DMS 273 (cell line): ENCODE data around the gene SF3A2.
"Not testable (repeated sequence)": the region's sequence is repeated elsewhere in the genome, so short reads cannot be mapped to it uniquely, and the experiment has no call there.

Experiments used
- DNase-seq: peaks from one replicate; lab custom pipeline; 2025; ENCODE audit not compliant: unreplicated experiment; lab: John Stamatoyannopoulos, UW

The SF3A2 gene

DNA sequence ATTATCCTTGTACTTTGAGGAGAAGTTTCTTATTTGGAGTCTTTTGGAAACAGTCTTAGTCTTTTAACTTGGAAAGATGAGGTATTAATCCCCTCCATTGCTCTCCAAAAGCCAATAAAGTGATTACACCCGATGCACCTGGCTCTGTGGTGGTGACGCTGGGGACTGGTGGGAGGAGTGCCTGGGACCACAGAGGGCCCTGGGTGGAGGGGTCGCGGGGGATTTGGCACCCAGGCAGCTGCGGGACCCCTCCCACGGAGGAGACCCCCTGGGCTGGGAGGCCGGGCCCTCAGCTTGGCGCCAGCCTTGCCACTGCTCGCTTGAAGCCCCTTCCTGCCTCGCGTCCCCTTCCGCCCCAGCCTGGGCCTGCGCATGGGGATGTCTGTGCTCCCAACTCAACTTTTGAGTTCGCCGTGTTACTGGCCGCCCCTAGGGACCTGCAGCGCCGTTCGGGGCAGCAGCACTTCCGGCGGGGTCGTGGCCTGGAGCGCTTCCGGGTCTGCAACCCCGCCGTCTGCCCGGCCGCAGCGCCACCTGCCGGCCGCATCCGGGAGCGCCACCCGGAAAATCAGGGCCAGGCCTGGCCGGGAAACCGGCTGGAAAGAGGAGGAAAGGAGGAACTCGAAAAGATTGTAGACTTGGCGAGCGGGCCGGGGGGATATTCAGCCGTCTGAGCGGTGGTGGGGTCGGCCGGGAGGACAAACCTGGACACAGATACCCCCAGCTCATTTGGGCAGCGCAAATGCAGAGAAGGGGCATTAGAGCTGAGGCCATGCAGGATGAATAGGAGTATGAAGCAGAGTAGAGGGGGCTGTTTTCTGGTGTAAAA lies 36.9 kb downstream of the SF3A2 start:
- peak; percentile 91 for DNase-seq

DNA sequence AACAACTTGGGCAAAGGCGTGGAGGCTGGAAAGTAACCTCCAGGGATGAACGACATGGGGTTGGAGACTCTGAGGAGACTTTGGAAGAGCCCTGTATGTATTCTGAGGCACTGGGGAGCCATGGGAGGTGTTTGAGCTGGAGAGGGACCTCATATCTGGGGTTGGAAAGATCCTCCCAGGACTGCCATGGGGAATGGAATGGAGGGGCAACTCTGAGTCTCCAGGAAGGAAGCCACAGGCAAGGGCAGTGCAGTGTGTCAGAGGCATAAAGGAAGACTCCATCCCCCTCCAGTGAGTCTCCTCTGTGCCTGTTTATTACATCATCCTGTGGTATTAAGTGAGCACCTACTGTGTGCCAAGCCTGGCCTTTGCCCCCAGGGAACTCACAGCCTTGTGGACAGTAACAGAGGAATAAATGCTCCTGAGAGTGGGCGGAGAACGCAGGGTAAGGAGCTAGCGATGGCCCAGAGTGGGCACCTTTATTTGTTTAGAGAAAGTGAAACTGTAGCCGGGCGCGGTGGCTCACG lies 37.6 kb downstream of the SF3A2 start:
- no peak for DNase-seq

DNA sequence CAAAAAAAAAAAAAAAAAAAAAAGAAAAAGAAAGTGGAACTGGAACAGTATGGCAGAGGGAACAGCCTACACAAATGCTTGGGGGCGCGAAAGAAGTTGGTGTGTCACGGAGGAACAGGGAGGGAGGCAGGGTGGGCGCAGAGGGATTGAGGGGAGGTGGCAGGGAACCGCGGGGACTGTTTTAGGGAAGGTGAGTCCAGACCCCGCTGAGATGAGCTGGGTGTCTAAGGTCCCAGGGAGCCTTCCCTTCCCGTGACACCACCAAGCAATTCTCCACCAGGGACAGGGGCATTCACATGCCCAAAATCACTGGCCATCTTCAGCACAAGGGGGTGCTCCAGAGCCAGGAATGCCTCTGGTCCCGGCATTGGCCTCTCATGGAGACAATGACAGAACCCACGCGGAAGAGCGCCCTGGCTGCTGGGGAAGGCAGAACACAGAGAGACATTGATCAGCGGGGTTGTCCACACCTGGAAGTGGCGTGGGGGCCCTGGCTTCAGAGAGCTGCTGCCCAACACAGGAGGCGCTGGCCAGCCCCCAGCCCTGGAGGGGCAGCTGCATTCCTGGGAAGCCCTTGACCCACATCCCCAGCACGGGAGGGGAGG lies 38.4 kb downstream of the SF3A2 start:
- DNase-seq, result peak; percentile 87

DNA sequence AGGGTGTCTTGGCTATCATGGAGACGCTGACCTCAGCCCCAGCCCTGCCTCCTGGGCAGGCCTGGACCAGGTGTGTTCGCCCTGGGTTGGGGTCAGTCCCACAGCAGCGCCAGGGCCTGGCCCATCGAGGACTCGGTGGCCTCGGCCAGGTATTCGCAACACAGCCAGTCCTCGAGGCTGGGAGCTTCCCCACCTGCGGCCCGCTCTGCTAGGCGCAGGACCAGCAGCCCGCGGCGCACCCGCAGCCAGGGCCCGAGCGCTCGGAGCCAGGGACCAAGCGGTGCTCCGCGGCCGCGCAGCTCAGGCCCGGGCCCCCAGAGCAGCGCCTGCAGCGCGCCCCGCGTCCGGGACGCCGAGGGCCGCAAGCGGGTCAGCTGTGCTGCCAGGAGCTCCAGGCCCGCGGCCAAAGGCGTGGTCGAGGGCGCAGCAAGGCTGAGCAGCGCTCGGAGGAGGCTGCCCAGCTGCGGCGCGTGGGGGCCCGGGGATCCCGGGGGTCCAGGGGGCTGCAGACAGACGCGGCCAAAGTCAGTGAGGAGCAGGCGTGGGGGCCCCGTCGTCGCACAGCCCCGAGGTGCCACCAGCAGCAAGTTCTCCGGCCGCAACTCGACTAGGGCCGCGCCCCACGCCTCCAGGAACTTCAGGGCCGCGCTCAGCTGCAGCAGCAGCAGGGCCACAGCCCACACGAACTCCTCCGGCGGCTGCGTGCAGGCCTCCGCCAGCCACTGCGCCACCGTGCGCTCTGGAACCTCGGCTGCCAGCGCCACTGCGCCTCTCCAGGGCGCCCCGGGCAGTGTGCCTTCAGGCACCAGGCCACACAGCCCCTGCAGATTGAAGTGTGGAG lies 39.2 kb downstream of the SF3A2 start:
- no peak for DNase-seq

DNA sequence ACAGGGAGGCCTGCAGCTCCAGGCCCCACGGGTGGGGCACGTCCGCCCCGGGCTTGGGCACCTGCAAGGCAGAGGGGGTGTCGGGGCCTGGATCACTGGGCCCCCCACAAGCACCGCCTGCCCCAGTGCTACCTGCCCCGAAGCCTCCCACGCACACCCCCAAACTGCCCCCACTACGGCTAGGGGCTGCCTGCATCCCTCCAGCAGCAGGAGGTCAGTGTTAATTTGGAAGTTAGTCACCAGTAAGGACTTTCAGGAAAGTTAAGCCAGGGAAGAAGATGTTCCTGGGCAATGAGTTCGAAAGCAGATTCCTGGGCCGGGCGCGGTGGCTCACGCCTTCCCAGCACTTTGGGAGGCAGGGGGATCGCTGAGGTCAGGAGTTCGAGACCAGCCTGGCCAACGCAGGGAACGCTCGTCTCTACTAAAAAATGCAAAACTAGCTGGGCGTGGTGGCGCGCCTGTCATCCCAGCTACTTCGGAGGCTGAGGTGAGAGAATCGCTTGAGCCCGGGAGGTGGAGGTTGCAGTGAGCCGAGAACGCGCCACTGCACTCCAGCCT lies 39.9 kb downstream of the SF3A2 start:
- no peak for DNase-seq

DNA sequence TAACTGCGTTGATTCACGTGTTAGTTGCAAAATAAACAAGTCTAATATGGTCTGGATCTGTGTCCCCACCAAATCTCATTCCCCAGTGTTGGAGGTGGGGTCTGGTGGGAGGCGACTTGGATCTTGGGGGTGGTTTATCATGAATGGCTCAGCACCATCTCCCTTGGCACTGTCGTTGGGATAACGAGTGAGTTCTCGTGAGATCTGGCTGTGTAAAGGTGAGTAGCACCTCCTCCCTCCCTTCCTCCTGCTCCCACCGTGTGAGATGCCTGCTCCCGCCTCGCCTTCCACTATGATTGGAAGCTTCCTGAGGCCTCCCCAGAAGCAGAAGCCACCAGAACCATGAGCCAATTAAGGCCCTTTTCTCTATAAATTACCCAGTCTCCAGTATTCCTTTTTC lies 40.5 kb downstream of the SF3A2 start:
- DNase-seq, result no peak

DNA sequence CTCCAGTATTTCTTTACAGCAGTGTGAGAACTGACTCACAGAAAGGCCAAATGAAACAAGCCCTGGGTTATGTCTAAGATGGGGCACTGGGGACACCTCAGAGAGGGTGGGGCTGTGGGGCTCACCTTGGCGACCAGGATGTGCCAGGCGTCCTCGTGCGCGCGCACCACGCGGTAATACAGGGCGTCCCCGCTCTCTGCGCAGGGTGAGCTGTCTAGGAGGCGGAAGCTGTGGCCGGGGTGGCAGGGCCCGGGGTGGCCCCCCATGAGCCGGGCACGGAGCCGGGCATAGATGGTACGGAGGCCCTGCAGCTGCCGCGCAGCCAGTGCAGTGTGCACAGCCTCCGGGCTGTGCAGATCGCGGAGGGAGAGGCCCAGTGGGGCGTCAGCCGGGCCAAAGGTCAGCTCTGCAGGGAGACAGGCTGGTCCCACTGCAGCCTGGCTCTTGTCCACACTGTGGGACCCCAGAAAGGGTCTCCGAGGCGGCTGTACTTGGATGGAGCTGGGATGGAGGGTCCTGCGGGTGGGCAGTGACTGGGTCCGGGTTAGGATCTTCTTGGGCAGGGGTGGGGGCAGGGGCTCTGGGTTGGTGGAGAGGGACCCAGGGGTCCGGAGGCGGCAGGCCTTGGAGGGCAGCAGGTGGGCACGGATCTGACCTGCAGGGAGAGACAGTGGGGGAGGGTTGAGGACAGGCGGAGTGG lies 42.0 kb downstream of the SF3A2 start:
- no peak for DNase-seq

DNA sequence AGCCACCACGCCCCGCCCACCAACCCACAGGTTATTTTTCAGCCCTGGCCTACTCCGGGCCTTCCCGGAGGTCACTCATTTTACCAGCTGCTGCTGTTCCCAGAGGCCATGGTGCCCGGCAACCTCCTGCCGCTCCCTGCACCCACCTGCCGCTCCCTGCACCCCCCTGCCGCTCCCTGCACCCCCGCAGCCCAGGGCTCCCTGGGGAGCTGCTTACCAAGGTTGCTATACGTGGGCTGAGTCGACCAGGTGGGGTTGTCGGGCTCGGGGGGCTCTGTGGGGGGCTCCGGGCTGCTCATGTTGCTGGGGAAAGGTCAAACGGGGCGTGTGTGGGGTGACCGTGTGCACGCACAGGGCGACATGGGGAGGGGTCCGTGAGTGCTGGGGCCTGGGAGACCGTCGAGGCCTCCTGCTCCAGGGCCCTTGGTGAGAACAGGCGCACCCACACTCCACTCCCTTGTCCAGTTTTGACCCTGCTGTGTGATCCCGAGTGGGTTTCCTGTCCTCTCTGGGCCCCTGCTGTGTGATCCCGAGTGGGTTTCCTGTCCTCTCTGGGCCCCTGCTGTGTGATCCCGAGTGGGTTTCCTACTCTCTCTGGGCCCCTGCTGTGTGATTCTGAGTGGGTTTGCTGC lies 44.1 kb downstream of the SF3A2 start:
- DNase-seq, result no peak

DNA sequence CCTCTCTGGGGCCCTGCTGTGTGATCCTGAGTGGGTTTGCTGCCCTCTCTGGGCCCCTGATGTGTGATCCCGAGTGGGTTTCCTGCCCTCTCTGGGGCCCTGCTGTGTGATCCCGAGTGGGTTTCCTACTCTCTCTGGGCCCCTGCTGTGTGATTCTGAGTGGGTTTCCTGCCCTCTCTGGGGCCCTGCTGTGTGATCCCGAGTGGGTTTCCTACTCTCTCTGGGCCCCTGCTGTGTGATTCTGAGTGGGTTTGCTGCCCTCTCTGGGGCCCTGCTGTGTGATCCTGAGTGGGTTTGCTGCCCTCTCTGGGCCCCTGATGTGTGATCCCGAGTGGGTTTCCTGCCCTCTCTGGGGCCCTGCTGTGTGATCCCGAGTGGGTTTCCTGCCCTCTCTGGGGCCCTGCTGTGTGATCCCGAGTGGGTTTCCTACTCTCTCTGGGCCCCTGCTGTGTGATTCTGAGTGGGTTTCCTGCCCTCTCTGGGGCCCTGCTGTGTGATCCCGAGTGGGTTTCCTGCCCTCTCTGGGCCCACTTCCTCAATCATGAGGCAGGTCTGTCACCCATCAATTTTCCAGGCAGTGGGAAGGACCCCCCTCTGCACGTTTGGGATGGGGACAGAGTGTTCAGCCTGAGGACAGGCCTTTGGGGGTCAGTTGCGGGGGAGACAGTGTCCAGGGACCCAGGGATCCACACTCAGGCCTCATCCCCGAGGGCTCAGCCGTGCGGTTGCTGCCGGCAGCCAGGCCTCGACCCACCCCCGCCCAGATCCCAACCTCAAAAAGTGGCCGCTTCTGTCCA lies 44.8 kb downstream of the SF3A2 start:
- DNase-seq, result not testable (repeated sequence)

DNA sequence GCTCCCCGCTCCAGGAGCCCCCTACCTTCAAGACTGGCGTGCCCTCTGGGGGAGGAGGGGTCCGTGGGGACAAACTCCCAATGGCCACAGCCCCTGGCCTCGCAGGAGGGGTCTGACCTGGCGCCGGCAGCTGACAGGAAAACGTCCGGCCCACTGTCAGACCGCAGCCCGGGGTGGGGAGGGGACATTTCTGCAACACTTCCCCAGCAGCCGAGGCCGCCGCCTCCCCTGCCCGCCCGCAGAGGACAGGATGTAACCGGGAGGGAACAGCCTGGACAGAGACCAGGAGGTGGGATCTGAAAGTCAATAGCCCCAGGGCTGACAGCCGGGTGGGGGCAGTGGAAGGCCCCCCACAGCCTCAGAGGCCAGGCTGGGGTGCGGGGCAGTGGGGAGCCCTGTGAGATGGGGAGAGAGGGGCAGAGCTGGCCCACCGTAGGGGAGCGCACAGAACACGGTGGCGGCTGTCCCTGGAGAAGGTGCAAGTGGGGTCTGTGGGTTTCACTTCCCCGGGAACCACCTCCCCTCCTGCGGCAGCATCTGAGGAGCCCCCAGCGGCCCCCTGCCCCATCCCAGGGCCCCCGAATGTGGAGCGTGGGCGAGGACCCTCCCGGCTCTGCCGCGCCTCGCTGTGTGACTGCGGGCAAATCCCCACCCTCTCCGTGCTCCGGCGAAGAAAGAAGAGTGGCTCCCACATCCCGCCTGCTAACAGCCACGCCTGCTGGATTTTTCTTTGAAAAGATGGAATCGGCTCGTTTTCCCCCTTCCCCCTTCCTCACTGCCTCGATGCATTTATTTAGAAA lies 45.6 kb downstream of the SF3A2 start, which contains the start of gene PEAK3:
PEAK3 (minus strand) TSS at position 114 of the 800 bp plus-strand sequence. CDS start 1,244 bp downstream, outside the sequence.
- peak; percentile 43 for DNase-seq

DNA sequence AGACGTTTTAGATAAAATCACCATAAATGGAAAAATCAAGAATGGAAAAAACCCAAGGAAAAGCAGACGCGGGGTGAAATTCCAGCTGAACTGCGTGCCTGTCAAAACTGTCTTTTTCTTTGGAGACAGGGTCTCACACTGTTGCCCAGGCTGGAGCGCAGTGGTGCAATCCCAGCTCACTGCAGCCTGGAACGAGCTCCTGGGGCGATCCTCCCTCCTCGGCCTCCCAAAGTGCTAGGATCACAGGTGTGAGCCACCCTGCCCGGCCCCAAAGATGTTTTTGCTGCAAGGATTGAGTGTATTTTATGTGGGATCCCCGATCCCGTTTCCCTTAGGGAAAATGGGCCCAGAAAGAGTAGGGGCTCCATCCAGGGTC lies 46.2 kb downstream of the SF3A2 start:
- no peak for DNase-seq

DNA sequence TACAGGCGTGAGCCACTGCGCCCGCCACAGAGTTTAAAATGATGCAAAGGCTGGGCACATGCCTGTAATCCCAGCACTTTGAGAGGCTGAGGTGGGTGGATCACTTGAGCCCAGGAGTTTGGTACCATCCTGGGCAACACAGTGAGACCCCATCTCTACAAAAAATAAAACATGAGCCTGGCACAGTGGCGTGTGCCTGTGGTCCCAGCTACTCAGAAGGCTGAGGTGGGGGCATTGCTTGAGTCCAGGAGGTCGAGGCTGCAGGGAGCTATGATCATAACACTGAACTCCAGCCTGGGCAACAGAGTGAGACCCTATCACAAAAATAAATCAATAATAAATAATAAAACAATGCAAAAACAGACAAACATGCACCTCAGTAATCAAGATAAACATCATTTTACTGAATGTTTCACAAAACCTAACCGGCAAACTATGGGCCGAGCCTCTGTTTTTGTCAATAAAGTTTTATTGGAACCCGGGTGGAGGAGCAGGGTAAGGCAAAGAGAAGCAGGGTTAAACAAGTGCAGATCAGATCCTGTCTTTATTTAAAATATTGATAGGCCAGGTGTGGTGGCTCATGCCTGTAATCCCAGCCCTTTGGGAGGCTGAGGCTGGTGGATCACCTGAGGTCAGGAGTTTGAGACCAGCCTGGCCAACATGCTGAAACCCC lies 47.3 kb downstream of the SF3A2 start:
- DNase-seq, result no peak

DNA sequence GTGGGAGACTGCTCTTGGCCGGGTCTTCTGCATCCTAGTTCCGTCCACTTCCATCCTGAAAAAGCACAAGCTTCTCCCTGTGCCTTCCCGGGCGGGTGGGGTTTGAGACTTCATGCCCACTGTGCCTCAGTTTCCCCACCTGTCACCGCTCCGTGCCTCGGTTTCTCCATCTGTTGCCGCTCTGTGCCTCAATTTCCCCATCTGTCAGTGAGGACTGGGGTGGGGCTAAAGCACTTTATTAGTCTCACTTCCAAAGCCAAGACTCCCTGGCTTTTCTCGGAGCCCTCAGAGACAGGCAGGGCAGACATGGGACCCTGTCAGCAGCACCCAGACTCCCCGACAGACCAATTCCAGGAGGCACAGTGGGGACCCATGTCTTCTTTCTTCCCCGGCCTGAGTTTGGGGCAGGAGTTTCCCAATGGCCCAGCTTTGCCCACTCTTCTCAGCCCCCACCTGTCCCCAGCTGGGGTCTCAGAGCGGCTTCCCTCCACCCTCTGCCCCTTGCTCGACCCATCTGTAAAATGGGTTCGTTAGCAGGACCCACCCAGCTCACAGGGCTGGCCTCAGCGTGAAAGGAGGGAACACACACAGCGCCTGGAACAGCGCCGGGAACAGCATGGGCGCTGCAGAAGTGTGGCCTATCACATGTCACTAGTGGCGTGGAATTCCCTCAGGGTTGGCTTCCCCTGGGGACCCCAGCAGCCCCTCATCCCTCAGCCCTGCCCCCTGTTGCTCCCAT lies 49.9 kb downstream of the SF3A2 start:
- DNase-seq, result no peak

DNA sequence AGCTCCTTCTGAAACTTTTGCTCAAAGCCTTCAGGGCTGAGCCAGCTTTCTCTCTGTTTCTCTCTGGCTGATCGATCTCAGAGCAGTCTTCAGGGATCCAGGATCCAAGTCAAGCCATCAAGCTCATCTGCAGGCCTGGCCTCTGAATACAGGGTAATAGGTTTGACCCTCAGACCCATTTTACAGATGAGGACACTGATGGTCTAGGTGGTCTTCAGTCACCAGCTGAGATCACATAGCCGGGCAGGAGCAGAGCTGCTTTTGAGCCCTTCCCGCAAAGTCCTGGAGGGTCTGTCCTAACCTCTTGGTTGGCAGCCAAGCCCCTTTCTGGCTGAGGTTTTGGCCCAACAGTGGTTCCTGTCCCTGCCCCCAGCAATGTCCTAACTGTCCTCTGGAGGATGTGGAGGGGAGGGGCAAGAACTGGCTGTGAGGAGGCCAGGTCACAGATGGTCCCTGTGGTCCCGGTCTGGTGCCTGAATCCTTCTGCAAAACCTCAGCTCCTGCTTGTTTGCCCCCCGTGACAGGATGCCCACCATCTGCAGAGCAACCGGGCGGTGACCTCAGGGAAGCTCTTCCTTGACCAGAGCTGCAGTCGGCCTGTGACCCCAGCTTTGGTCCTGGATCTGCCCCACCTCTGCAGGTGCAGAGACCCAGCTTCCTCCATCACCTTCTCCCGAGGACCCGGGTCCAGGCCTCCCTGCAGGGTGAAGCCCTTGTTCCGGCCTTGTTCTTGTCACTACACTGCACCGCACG lies 51.1 kb downstream of the SF3A2 start:
- DNase-seq, result no peak

DNA sequence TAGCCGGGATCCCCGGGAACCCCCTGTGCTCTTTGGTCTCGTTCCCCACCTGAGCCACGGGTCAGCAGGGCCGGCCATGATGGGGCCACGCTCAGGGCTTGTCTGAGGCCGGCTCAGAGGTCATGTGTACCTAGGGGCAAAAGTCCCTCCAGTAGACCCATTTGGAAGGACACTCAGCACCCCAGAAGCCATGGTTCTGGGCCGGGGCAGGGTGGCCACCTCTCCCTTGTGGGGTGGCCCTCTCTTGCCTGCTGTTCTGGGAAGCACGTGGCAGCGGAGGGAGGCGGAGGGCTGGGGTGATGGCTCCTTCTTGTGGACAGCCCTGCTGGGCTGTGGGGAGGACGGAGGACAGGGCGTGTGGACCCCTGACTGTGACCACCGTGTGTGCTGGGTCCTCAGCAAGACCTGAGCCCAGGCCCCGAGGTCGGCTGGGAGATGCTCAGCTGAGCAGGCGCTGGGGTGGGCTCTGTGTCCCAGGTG lies 51.8 kb downstream of the SF3A2 start:
- DNase-seq, result no peak
